Fibroblast of skin of back (primary cell): ENCODE results near the gene SRSF11. TPM values are rescaled to one million over a fixed set of nuclear protein-coding genes. Genes with fewer than 3 reads are reported as not detected.
A peak's percentile ranks its signal among the peaks of the same experiment; 100 is the strongest.
"Not testable (repeated sequence)": the region's sequence is repeated elsewhere in the genome, so short reads cannot be mapped to it uniquely, and the experiment has no call there.

ENCODE experiments used
- DNase-seq: peaks from one replicate; pipeline ENCODE4 v3.0.0-alpha.2; 2013
- polyA plus RNA-seq, 2 experiments: library from polyadenylated mRNA; unstranded; fragments of 120-200 nt; gene quantifications; one replicate each; pipeline ENCODE4 v1.2.1, GENCODE V29; 2013; ENCODE audit not compliant: insufficient read length in 2 of 2

Gene SRSF11, protein sequence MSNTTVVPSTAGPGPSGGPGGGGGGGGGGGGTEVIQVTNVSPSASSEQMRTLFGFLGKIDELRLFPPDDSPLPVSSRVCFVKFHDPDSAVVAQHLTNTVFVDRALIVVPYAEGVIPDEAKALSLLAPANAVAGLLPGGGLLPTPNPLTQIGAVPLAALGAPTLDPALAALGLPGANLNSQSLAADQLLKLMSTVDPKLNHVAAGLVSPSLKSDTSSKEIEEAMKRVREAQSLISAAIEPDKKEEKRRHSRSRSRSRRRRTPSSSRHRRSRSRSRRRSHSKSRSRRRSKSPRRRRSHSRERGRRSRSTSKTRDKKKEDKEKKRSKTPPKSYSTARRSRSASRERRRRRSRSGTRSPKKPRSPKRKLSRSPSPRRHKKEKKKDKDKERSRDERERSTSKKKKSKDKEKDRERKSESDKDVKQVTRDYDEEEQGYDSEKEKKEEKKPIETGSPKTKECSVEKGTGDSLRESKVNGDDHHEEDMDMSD
- 106 TPM for polyA plus RNA-seq (2013, experiment 1 of 2; ENCODE audit: insufficient read length)
- polyA plus RNA-seq (2013, experiment 2 of 2; ENCODE audit: insufficient read length), result 108 TPM

DNA sequence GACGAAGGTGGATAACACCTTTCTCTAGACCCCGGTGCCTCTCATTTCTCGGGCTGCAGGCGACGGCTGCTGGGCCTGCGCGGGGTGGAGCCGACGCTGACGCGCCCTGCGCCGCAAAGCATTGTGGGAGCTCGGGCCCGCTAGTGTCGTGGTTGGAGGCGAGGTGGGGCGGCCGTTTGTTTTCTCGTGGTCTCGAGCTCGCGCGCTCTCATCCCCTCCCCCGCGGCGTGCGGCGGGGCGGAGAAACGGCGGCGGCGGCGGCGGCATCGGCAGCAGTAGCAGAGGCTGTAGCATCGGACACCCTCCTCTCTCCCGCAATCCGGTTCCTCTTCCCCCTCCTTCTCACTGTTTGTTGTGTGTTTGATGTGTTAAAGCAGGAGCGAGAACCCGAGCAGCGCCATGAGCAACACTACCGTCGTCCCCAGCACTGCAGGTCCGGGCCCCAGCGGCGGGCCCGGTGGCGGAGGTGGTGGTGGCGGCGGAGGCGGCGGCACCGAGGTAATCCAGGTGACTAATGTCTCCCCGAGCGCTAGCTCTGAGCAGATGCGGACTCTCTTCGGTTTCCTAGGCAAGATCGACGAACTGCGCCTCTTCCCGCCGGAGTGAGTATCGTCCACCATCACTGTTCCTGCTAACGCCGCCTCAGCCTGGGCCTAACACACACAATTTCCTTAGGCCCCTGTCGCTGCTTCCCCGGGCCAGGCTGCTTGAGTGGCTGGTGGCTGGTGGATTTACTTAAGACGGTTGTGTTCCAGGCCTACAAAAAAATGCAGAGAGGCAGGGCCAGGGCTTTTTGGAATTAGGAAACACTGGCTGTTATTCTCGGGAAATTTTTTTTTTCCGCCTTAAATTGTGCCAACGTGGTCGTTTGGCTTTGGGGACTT lies at the start of gene SRSF11:
SRSF11 (plus strand) TSS at position 143 of the 884 bp plus-strand sequence; CDS start at position 400, 257 bp downstream.
- DNase-seq, result peak; percentile 94

DNA sequence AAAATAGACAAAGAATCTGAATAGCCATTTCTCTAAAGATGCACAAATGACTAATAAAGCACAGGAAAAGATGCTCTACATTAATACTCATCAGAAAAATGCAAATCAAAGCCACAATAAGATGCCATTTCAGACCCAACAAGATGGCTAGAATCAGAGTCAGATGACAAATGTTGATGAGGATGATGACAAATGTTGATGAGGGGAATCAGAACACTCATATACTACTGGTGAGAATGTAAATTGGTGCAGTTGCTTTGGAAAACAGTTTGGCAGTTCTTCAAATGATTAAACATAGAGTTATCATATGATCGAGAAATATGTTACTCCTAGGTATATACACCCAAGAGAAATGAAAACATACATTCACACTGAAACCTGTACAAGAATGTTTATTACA lies 49.7 kb upstream of the SRSF11 start:
- DNase-seq, result no peak

DNA sequence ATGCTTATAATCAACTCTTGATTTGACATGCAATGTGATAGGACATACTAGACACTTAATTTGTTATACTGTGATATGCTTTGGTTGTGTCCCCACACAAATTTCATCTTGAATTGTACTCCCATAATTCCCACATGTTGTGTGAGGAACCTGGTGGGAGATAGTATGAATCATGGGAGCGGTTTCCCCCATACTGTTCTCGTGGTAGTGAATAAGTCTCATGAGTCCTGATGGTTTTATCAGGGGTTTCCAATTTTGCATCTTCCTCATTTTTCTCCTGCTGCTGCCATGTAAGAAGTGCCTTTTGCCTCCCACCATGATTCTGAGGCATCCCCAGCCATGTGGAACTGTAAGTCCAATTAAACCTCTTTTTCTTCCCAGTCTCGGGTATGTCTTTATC lies 36.0 kb upstream of the SRSF11 start:
- DNase-seq, result not testable (repeated sequence)

DNA sequence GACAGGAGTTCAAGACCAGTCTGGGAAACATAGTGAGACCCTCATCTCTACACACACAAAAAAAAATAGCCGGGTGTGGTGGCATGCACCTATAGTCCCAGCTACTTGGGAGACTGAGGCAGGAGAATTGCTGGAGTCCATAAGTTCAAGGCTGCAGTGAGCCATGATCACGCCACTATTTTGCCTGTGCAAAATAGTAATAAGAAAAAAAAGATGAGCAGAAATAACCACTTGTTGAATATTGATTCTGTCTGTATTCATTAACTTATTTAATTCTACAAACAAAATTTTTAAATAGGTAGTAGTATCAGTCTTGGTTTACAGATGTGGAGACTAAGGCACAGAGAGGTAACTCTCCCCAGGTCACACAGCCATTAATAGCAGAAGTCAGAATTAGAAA lies 32.7 kb upstream of the SRSF11 start:
- DNase-seq, result no peak

DNA sequence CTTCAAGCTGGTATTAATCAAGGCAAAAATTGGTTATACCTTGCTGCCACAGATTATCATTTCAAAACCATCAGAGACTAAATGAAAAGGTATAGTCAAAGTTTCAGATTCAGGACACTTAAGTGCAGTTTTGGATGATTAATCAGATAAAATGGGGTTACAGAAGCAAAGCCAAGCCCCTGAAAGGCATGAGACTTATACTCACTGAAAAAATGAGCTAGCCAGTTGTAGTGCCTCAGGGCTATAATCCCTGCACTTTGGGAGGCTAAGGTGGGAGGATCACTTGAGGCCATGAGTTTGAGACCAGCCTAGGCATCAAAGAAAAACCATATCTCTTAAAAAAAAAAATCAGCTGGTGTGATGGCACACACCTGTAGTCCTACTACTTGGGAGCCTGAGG lies 31.0 kb upstream of the SRSF11 start:
- DNase-seq, result no peak

DNA sequence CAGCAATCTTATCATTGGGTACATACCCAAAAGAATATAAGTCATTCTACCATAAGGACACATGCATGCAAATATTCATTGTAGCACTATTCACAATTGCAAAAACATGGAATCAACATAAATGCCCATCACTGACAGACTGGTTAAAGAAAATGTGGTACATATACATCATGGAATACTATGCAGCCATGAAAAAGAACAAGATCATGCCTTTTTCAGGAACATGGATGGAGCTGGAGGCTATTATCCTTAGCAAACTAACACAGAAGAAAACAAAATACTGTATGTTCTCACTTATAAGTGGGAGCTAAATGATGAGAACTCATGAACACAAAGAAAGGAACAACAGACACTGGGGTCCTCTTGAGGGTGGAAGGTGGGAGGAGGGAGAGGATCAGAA lies 28.7 kb upstream of the SRSF11 start:
- not testable (repeated sequence) for DNase-seq

DNA sequence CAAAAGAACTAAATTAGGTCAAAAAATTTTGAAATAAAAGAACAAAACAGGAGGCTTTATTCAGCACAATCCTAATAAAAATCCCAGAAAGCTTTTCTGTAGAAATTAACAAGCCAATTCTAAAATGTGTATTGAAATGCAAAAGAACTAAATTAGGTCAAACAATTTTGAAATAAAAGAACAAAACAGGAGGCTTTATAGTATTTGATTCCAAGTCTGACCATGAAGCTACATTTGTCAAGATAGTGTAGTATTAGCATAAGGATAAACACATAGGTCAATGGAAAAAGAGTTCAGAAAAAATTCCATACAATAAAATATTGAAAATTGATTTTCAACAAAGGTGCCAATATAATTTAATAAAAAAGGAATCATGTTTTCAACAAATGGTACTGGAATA lies 26.6 kb upstream of the SRSF11 start:
- no peak for DNase-seq

DNA sequence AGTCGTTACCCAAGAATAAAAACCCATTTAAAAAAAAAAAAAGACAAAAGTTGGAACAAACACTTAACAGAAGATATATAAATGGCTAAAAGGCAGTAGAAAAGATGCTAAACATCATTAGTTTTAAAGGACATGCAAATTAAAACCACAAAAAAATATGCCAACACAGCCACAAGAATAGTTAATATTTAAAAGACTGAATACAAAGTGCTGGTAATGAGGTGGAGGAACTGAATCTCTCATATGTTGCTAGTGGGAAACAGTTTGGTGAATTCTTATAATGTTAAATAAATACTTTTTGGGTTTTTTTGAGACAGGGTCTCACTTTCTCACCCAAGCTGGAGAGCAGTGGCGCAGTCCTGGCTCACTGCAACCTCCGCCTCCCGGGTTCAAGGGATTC lies 25.8 kb upstream of the SRSF11 start:
- no peak for DNase-seq

DNA sequence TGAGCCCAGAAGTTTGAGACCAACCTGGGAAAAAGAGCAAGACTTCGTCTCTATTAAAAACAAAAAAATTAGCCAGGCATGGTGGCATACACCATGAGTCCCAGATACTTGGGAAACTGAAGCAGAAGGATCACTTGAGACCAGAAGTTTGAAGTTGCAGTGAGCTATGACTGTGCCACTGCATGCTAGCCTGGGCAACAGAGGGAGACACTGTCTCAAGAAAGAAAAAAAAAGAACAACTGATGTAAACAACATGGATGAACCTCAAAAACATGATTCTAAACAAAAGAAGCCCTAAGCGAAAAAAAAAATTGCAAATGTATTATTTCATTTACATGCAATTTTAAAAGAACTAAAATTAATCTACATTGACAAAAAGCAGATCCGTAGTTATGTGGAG lies 24.8 kb upstream of the SRSF11 start:
- DNase-seq, result no peak

DNA sequence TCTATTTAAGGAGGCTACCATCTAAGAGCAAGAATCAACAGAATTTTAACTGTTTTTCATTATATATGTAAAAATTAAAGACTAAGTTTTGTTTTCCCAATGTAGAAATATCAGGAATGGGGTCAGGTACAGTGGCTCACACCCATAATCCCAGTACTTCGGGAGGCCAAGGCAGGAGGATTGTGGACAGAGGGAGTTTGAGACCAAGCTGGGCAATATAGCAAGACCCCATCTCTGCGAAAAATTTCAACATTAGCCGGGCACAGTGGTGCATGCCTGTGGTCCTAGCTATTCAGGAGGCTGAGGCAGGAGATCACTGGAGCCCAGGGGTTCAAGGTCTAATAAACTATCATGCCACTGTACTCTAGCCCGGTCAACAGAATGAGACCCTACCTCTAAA lies 21.1 kb upstream of the SRSF11 start:
- no peak for DNase-seq

DNA sequence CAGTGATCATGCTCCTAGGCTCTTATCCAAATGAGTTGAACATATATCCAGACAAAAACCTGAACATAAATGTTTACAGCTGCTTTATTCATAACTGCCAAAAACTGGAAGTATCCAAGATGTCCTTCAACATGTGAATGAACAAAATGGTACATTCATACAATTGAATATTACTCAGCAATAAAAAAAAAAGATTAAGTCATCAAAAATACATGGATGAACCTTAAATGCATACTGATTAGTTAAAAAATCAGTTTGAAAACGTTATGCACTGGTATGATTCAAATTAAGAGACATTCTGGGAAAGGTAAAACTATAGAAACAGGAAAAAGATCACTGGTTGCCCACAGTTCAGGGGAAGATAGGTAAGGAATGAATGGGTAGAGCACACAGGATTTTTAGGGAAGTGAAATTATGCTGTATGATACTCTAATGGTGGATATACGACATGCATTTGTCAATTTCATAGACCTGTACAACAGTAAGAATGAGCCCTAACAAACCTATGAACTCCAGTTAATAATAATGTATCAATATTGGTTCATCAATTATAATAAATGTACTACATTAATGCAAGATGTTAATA lies 18.9 kb upstream of the SRSF11 start:
- DNase-seq, result no peak

DNA sequence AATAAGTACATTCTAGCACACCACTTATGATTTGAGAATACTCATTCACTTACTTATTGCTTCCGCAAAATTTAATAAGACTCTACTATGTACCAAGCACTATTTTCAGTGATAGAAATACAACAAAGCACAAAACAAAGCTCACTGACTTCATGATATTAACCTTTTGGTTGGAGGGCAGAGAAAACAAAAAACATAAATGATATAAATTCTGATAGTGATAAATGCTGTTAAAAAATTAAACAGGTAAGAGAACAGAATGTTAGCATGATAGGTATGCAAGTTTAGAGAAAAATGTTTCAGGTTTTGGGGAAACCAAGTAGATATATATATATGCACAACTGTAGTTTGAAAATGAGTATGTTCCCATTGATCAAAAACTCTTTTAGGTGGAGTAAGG lies 17.0 kb upstream of the SRSF11 start:
- no peak for DNase-seq

DNA sequence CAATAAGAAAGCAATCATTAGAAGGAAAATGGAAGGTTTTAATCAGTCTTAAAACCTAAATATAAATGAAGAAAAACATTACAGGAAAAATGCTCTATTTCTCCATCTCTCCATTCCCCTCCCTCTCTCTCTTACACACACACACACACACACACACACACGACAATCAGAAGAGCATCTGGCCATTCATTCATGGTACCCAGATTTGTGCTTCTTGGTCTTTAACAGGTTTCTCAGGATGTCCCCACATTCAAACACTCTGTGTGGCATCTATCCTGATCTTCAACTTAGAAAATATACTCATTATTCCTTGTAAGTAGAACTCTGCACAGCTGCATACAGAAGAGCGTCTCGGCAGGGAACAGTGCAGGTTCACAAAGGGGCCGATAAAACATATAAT lies 16.6 kb upstream of the SRSF11 start:
- no peak for DNase-seq

DNA sequence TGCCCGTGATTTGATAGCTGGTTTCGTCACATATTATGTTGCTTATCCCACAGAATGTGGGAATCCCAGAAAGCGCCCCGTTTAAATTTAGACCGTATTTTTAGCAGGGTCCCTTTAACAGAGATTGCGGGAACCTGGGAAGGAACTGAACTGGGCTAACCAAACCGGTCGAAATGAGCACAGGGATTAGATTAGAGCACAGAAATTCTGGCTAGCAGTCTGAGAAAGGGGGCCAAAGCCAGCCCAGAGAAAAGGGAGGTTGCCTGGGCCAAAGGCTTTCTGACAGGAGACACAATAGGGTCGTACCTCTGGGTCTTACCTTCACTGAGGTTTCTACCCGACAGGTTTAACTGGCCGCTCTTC lies 16.1 kb upstream of the SRSF11 start:
- no peak for DNase-seq

DNA sequence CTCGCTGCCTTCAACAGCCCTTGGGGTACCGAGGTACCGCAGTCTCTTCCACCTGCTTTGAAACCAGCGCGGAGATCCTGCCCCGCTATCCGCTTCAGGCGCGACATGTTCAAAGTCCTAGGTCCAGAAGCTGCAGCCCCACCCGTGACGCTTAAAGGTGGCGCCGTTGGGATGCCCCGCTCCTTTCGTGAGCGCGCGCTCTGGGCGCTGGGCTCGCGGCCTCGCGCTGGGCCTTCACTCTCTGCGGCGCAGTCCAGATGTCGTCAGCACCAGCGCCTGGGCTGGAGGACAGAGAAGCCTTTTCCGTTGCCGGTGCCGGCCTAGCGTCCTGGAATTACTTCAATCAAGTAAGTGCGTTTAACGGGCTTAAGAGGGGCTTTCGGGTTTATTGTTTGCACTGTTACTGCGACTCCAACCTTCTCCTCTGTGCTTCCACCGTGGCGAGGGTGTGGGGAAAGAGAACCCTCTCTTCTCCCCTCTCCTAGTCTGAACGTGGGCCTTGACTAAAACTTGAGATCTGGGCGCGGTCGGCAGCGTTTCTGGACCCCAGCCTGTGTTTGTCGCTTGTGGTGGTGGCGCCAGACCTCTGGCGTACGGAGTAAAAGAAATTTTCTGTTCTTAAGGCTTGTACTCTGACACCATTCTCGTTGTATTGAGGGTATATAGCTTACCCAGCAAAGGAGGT lies 15.6 kb upstream of the SRSF11 start, which contains the start of gene LRRC40:
LRRC40 (minus strand) TSS at position 146 of the 685 bp plus-strand sequence; CDS start at position 107, 39 bp downstream.
- DNase-seq, result peak; percentile 96

DNA sequence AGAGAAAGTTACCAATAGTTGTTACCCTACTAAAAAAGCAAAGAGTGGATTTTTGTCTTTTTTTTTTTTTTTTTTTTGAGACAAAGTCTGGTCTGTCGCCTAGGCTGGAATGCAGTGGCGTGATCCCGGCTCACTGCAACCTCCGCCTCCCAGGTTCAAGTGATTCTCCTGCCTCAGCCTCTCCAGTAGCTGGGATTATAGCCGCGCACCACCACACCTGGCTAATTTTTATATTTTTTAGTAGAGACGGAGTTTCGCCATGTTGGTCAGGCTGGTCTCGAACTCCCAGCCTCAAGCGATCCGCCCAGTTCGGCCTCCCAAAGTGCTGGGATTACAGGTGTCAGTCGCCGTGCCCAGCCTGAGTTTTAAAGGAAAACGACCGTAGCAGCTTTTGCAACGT lies 14.3 kb upstream of the SRSF11 start:
- DNase-seq, result not testable (repeated sequence)

DNA sequence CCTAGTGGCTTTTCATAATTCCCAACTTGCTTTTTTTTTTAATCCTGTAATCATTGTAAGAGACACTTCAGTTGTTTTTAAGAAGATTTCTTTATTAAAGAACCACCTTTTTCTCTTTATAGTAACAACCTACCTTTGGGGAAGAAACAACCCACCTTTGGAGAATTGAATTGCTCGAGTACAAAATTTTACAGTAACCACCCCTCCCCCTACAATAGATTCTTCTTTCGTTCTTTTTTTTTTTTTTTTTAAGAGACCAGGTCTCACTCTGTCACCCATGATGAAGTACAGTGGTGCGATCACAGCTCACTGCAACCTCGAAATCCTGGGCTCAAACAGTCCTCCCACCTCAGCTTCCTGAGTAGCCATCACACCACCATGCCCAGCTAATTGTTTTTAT lies 13.7 kb upstream of the SRSF11 start:
- DNase-seq, result no peak

DNA sequence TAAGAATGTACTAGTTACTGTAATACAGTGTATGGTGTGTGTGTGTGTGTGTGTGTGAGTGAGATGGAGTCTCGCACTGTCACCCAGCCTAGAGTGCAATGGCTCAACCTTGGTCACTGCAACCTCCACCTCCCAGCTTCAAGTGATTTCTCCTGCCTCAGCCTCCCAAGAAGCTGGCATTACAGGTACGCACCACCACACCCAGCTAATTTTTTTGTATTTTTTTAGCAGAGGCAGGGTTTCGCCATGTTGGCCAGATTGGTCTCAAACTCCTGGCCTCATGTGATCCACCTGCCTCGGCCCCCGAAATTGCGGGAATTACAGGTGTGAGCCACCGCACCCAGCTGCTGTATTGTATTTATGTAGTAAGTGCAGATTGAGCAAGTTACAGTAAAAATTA lies 12.9 kb upstream of the SRSF11 start:
- DNase-seq, result no peak

DNA sequence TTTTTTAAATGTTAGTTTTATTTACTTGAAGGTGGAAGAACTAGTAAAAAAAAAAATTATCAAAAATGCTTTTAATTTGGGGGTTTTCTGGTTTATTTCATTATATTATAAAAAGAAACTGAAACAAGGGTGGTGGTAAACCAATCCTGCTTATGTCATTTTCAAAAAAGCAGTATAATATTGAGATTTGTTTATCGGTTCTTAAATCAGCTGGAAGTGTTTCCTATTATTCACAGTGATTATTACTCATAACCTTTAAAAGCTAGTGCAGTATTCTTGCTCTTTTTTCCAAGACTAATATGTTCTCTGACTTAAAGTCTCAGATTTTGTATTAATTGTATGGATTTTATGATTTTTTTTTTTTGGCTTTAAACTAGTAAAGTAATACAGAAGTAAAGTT lies 10.4 kb upstream of the SRSF11 start:
- DNase-seq, result no peak

DNA sequence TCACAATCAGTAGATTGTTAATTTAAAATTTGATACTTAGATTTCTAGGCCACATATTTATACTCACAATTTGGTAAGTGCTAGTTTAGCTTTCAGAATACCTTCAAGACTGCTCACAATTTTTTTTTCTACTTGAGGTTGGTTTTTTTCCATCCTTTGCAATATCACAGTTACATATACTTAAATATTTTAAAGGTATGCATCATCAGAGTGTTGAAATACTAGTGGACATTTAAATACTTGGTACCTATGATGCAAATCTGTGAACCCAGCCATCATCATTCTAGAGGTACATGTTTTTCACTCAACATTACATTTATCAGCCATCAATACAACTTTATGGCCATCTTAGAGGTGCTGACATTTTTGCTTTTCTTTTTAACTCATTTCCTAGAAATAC lies 9.6 kb upstream of the SRSF11 start:
- no peak for DNase-seq

DNA sequence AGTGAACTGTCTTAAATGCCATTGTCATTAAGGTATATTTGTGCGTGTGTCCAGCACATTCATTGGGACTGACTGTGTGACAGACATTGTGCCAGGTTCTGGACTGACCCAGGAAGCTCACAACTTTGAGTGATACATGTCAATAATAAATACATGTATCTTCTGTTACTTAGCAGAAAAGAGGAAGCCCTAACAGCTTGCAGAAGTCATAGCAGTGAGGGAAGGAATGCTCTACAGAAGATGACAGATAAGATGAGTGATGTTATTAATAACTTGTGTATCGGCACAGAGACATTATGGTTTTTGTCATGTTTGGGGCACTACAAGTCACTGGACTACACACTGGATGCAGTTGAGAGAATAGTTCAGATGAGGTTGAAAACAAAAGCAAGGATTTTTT lies 1.2 kb upstream of the SRSF11 start:
- no peak for DNase-seq

DNA sequence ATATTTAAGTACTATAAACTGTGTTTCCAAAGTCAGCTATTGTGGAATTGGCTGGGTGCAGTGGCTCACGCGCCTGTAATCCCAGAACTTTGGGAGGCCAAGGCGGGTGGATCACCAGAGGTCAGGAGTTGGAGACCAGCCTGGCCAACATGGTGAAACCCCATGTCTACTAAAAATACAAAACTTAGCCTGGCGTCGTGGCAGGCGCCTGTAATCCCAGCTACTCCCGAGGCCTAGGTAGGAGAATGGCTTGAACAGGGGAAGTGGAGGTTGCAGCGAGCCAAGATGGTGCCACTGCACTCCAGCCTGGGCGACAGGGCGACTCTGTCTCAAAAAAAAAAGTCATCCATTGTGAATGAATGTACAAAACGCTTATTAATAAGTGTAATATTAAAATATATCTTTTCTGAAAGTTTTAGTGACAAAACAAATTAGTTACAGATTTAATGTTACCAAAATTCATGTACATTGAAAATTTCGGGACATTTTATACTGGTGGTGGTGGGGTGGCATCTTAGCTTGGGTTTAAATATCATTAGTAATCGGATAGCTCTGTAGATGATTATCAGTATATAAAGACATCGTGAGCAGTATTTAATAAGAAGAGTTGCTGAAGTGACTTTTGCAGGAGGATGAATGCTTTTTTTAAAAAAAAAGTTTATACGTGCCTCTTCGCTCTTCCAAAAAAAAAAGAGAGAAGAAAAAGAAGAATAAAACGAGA lies 503 bp upstream of the SRSF11 start:
- no peak for DNase-seq
